DMS153 treated with DMSO at 0.1 percent for 48 hours (cell line): ENCODE data around the gene BLVRA.
"Not testable (repeated sequence)": the region's sequence is repeated elsewhere in the genome, so short reads cannot be mapped to it uniquely, and the experiment has no call there.

Experiments
- DNase-seq: peaks from one replicate; lab custom pipeline; 2025; ENCODE audit not compliant: unreplicated experiment; lab: John Stamatoyannopoulos, UW

BLVRA gene

GRCh38 chr7:43758029-43758821 lies at the start of gene BLVRA:
BLVRA (plus strand) TSS chr7:43758680; CDS start chr7:43771159, 12,479 bp downstream.
- peak; percentile 35 for DNase-seq

GRCh38 chr7:43711503-43711902 lies 47.0 kb upstream of the BLVRA start:
- no peak for DNase-seq

- DNase-seq: not testable (repeated sequence)
These were observed 42.5 kb upstream of the BLVRA start for GRCh38 chr7:43715966-43716365.

GRCh38 chr7:43716598-43716997 lies 41.9 kb upstream of the BLVRA start:
- no peak for DNase-seq

GRCh38 chr7:43721193-43721806 lies 37.2 kb upstream of the BLVRA start:
- peak; percentile 38 for DNase-seq

- no peak for DNase-seq
These were observed 35.5 kb upstream of the BLVRA start for GRCh38 chr7:43723007-43723341.

GRCh38 chr7:43725251-43725650 lies 33.2 kb upstream of the BLVRA start:
- DNase-seq: no peak

GRCh38 chr7:43726466-43726865 lies 32.0 kb upstream of the BLVRA start:
- DNase-seq: no peak

GRCh38 chr7:43727003-43727402 lies 31.5 kb upstream of the BLVRA start:
- no peak for DNase-seq

- DNase-seq: no peak
These were observed 31.0 kb upstream of the BLVRA start for GRCh38 chr7:43727494-43727893.

GRCh38 chr7:43729214-43729923 lies 29.1 kb upstream of the BLVRA start, which contains the start of gene COA1:
COA1 (minus strand) TSS chr7:43729523; CDS start chr7:43648614, 80,909 bp downstream.
- DNase-seq: peak; percentile 91

- no peak for DNase-seq
These were observed 28.6 kb upstream of the BLVRA start for GRCh38 chr7:43729924-43730248.

GRCh38 chr7:43731494-43731893 lies 27.0 kb upstream of the BLVRA start:
- DNase-seq: not testable (repeated sequence)

- DNase-seq: not testable (repeated sequence)
These were observed 23.7 kb upstream of the BLVRA start for GRCh38 chr7:43734575-43735332.

- no peak for DNase-seq
These were observed 23.1 kb upstream of the BLVRA start for GRCh38 chr7:43735403-43735801.

- DNase-seq: no peak
These were observed 22.5 kb upstream of the BLVRA start for GRCh38 chr7:43735802-43736603.

GRCh38 chr7:43737467-43738127 lies 20.9 kb upstream of the BLVRA start:
- DNase-seq: no peak

GRCh38 chr7:43742692-43743091 lies 15.8 kb upstream of the BLVRA start:
- DNase-seq: no peak

GRCh38 chr7:43747328-43748105 lies 11.0 kb upstream of the BLVRA start:
- no peak for DNase-seq
